ENCODE results near the gene SCYGR7. TPM values are rescaled to one million over a fixed set of nuclear protein-coding genes. Genes with fewer than 3 reads are reported as not detected.
"Not testable (repeated sequence)": the region's sequence is repeated elsewhere in the genome, so short reads cannot be mapped to it uniquely, and the experiment has no call there.

The SCYGR7 gene
- total RNA-seq, 1 experiment from 2014 or later, result not detected

GRCh38 chr2:227756261-227756660, 28.1 kb downstream of the SCYGR7 start:
- not testable (repeated sequence) for DNase-seq (ENCODE audit: extremely low read depth, low read depth)

- DNase-seq (ENCODE audit: extremely low read depth, low read depth), result no peak
These were observed 31.4 kb downstream of the SCYGR7 start for GRCh38 chr2:227759411-227760118.

- DNase-seq (ENCODE audit: extremely low read depth, low read depth), result no peak
These were observed 33.8 kb downstream of the SCYGR7 start for GRCh38 chr2:227761740-227762476.

- DNase-seq (ENCODE audit: extremely low read depth, low read depth), result no peak
These were observed 37.7 kb downstream of the SCYGR7 start for GRCh38 chr2:227765788-227766372.

- DNase-seq (ENCODE audit: extremely low read depth, low read depth), result peak; percentile 88
These were observed 38.3 kb downstream of the SCYGR7 start for GRCh38 chr2:227766373-227766883.

GRCh38 chr2:227767830-227768229, 39.7 kb downstream of the SCYGR7 start:
- no peak for DNase-seq (ENCODE audit: extremely low read depth, low read depth)

- no peak for DNase-seq (ENCODE audit: extremely low read depth, low read depth)
These were observed 44.1 kb downstream of the SCYGR7 start for GRCh38 chr2:227772197-227772661.

GRCh38 chr2:227772932-227773331, 44.8 kb downstream of the SCYGR7 start:
- no peak for DNase-seq (ENCODE audit: extremely low read depth, low read depth)

- no peak for DNase-seq (ENCODE audit: extremely low read depth, low read depth)
These were observed 46.0 kb downstream of the SCYGR7 start for GRCh38 chr2:227774011-227774624.

GRCh38 chr2:227774895-227775842, 47.0 kb downstream of the SCYGR7 start:
- DNase-seq (ENCODE audit: extremely low read depth, low read depth), result no peak

Small RNA genes lying within 50 kb of the gene (small RNA-seq; reads per million reads assigned to genes)
- gene RNA5SP121 (0 to 0.02 reads per million in 2 experiments), gene SNRPGP8 (0 reads per million in 2 experiments)

Other genes with a start within 250 kb of the SCYGR7 start
- not detected in 2 replicates for gene SCYGR2, start 129.4 kb upstream of the SCYGR7 start, total RNA-seq (2014; rRNA removed; shearing (Covaris generic))
- not detected in 2 replicates for gene SCYGR3, start 113.5 kb upstream of the SCYGR7 start, total RNA-seq (2014; rRNA removed; shearing (Covaris generic))
- gene SCYGR4, start 110.8 kb upstream of the SCYGR7 start, total RNA-seq (2014; rRNA removed; shearing (Covaris generic)), result 0.10 and 0.14 TPM in 2 replicates
- gene SCYGR5, start 61.5 kb upstream of the SCYGR7 start, total RNA-seq (2014; rRNA removed; shearing (Covaris generic)), result not detected in 2 replicates
- gene SLC19A3, start 10.3 kb upstream of the SCYGR7 start, total RNA-seq (2014; rRNA removed; shearing (Covaris generic)), result 9.7 and 12.3 TPM in 2 replicates
- gene SCYGR6, start 3.6 kb upstream of the SCYGR7 start, total RNA-seq (2014; rRNA removed; shearing (Covaris generic)), result not detected in 2 replicates
- not detected in 2 replicates for gene SCYGR8, start 17.6 kb downstream of the SCYGR7 start, total RNA-seq (2014; rRNA removed; shearing (Covaris generic))
- gene CCL20, start 85.5 kb downstream of the SCYGR7 start, total RNA-seq (2014; rRNA removed; shearing (Covaris generic)), result 7.1 and 10.8 TPM in 2 replicates
- gene DAW1, start 143.3 kb downstream of the SCYGR7 start, total RNA-seq (2014; rRNA removed; shearing (Covaris generic)), result 99.2 and 104 TPM in 2 replicates

All from NCI-H460 (cell line).